Kidney epithelial cell (primary cell): ENCODE results near the gene ATXN1. TPM values are rescaled to one million over a fixed set of nuclear protein-coding genes. Genes with fewer than 3 reads are reported as not detected.

Experiments
- DNase-seq: peaks from one replicate; pipeline ENCODE4 v3.0.0-alpha.2; 2010; ENCODE audit warnings: low read depth
- H3K27me3 ChIP-seq: 2 replicates; pipeline ENCODE4 v1.6.0; 2011; ENCODE audit warnings: low read length; ENCODE audit not compliant: control insufficient read depth, insufficient read depth
- H3K36me3 ChIP-seq: 2 replicates; pipeline ENCODE4 v1.5.1; 2011; ENCODE audit warnings: low read length; ENCODE audit not compliant: control insufficient read depth, insufficient read depth
- H3K4me3 ChIP-seq: 2 replicates; pipeline ENCODE4 v1.5.1; 2011; ENCODE audit warnings: low read depth, mild to moderate bottlenecking, control low read depth, low read length
- total RNA-seq: library from RNA; depleted of rRNA; stranded (reverse); fragments of >200 nt; gene quantifications from 2 replicates; pipeline ENCODE4 v1.2.3, GENCODE V29; 2015
- TF ChIP-seq, protein P1 (sequence below): IDR thresholded peaks from 2 replicates; pipeline ENCODE4 v1.5.1; 2011; ENCODE audit warnings: mild to moderate bottlenecking, moderate library complexity, low read length, control low read depth, inconsistent platforms; ENCODE audit not compliant: insufficient read depth, poor library complexity, severe bottlenecking

ATXN1 gene
- total RNA-seq, 1 donor from 2014 or later: 12.5 TPM

GRCh38 chr6:16420715-16421461 is 340.4 kb downstream of the ATXN1 start:
- TF ChIP-seq, protein P1, sequence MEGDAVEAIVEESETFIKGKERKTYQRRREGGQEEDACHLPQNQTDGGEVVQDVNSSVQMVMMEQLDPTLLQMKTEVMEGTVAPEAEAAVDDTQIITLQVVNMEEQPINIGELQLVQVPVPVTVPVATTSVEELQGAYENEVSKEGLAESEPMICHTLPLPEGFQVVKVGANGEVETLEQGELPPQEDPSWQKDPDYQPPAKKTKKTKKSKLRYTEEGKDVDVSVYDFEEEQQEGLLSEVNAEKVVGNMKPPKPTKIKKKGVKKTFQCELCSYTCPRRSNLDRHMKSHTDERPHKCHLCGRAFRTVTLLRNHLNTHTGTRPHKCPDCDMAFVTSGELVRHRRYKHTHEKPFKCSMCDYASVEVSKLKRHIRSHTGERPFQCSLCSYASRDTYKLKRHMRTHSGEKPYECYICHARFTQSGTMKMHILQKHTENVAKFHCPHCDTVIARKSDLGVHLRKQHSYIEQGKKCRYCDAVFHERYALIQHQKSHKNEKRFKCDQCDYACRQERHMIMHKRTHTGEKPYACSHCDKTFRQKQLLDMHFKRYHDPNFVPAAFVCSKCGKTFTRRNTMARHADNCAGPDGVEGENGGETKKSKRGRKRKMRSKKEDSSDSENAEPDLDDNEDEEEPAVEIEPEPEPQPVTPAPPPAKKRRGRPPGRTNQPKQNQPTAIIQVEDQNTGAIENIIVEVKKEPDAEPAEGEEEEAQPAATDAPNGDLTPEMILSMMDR: no peak
- H3K27me3 ChIP-seq: no peaks in the 10 kb centered on the region
- no peak for DNase-seq

GRCh38 chr6:16420337-16420714 is 340.9 kb downstream of the ATXN1 start:
- TF ChIP-seq, protein P1: no peak
- Histone ChIP-seq H3K27me3 (no peaks in the 10 kb centered on the region), H3K36me3 (no peaks in the 10 kb centered on the region), H3K4me3 (no peak overlapping the region)
- no peak for DNase-seq

More at GRCh38 chr6:16420715-16421461, 340.4 kb downstream of the ATXN1 start:
- Histone ChIP-seq H3K36me3 (no peaks in the 10 kb centered on the region), H3K4me3 (no peak overlapping the region)

GRCh38 chr6:16419636-16420336 is 341.5 kb downstream of the ATXN1 start:
- H3K27me3 ChIP-seq: no peaks in the 10 kb centered on the region
- no peak for DNase-seq
- no peak overlapping the region for H3K4me3 ChIP-seq
- no peaks in the 10 kb centered on the region for H3K36me3 ChIP-seq
- TF ChIP-seq, protein P1: no peak

DNA sequence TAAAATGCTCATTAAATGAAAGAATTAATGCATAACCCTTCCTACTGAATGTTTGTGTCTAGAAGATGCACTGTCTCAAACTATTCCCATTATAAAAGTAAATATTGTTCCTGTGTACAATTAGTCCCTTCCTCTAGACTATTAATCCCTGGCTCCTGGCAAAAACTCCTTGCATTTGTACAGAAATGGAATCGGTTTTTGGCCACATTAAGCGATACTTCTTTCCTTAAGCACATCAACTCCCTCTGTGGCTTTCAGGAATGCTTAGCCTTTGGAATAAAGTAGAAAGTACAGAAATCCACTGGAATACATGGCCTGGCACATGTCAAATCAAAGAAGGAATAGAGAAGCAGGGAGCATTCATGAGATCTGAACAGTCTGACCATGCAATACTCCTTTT is 343.1 kb downstream of the ATXN1 start:
- TF ChIP-seq, protein P1: no peak
- no peak overlapping the region for H3K4me3 ChIP-seq
- DNase-seq: no peak
- no peaks in the 10 kb centered on the region for H3K27me3 ChIP-seq
- H3K36me3 ChIP-seq: no peaks in the 10 kb centered on the region

- no peaks in the 10 kb centered on the region for H3K27me3 ChIP-seq
- no peak overlapping the region for H3K4me3 ChIP-seq
- DNase-seq: no peak
- TF ChIP-seq, protein P1: no peak
- no peaks in the 10 kb centered on the region for H3K36me3 ChIP-seq
These were observed 345.6 kb downstream of the ATXN1 start for GRCh38 chr6:16415677-16416076.

GRCh38 chr6:16414205-16414604 is 347.1 kb downstream of the ATXN1 start:
- H3K4me3 ChIP-seq: no peak overlapping the region
- no peaks in the 10 kb centered on the region for H3K36me3 ChIP-seq
- H3K27me3 ChIP-seq: no peaks in the 10 kb centered on the region
- TF ChIP-seq, protein P1: no peak
- DNase-seq: no peak
